ENCODE results near the gene KHDC1.

The KHDC1 gene

DNA sequence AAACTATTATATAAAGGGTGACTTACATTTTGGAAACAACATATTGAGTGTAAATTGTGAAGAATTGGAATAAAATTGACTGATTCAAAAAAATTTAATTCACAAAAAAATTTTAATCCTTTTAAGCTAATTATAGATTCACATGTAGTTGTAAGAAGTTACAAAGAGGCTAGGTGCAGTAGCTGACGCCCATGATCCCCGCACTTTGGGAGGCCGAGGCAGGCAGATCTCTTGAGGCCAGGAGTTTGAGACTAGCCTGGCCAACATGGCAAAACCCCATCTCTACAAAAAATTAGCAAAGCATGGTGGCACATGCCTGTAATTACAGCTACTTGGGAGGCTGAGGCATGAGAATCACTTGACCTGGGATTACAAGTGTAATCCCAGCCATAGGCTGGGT lies 30.3 kb upstream of the KHDC1 start:
- H3K36me3 ChIP-seq (replicated peaks; ENCODE audit: low read depth, low read length): peaks cover 14% of the 10 kb centered on the region
- no peak overlapping the region for H3K27ac ChIP-seq (ENCODE audit: low read length)
- H3K4me3 ChIP-seq (ENCODE audit: low read length): no peak overlapping the region
- H3K27me3 ChIP-seq (ENCODE audit: low read depth, low read length): no peaks in the 10 kb centered on the region
- no peak overlapping the region for H2AFZ ChIP-seq (ENCODE audit: low read depth, low read length)
- no peaks in the 10 kb centered on the region for H3K4me1 ChIP-seq (ENCODE audit: low read length)
- no peak overlapping the region for H3K9ac ChIP-seq (ENCODE audit: low read length)
- no peak overlapping the region for H3K4me2 ChIP-seq (ENCODE audit: low read length)
- H4K20me1 ChIP-seq (ENCODE audit: insufficient read depth, low read length): no peaks in the 10 kb centered on the region
- TF ChIP-seq EZH2phosphoT487 (IDR thresholded peaks at IDR 0.05; ENCODE audit: low read depth): no peak
- TF ChIP-seq, protein P1, sequence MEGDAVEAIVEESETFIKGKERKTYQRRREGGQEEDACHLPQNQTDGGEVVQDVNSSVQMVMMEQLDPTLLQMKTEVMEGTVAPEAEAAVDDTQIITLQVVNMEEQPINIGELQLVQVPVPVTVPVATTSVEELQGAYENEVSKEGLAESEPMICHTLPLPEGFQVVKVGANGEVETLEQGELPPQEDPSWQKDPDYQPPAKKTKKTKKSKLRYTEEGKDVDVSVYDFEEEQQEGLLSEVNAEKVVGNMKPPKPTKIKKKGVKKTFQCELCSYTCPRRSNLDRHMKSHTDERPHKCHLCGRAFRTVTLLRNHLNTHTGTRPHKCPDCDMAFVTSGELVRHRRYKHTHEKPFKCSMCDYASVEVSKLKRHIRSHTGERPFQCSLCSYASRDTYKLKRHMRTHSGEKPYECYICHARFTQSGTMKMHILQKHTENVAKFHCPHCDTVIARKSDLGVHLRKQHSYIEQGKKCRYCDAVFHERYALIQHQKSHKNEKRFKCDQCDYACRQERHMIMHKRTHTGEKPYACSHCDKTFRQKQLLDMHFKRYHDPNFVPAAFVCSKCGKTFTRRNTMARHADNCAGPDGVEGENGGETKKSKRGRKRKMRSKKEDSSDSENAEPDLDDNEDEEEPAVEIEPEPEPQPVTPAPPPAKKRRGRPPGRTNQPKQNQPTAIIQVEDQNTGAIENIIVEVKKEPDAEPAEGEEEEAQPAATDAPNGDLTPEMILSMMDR (IDR thresholded peaks at IDR 0.05; ENCODE audit: low read depth, low read length): no peak
- H3K79me2 ChIP-seq (ENCODE audit: low read length): no peaks in the 10 kb centered on the region
- H3K9me3 ChIP-seq (ENCODE audit: insufficient read depth, low read length): no peaks in the 10 kb centered on the region

DNA sequence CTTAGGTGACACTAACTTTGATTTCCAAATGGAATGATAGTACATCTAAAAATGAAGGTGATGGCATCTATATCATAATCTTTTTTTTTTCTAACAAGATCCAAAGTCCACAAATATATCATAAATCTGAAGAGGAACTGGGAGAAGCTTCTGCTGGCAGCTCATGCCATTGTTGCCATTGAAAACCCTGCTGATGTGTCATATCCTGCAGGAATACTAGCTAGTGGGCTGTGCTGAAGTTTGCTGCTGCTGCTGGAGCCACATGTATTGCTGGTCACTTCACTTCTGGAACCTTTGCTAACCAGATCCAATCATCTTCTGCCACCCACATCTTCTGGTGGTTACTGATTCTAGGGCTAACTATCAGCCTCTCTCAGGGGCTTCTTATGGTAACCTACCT lies 27.4 kb upstream of the KHDC1 start:
- Histone ChIP-seq H3K4me3 (ENCODE audit: low read length) (no peak overlapping the region), H3K4me1 (ENCODE audit: low read length) (peaks cover 3% of the 10 kb centered on the region; the same call in 1 of the 2 replicates), H3K27me3 (ENCODE audit: low read depth, low read length) (no peaks in the 10 kb centered on the region), H2AFZ (ENCODE audit: low read depth, low read length) (no peak overlapping the region), H3K9me3 (ENCODE audit: insufficient read depth, low read length) (no peaks in the 10 kb centered on the region), H3K79me2 (ENCODE audit: low read length) (no peaks in the 10 kb centered on the region), H3K27ac (ENCODE audit: low read length) (no peak overlapping the region), H3K9ac (ENCODE audit: low read length) (no peak overlapping the region), H3K36me3 (replicated peaks; ENCODE audit: low read depth, low read length) (peaks cover 14% of the 10 kb centered on the region), H3K4me2 (ENCODE audit: low read length) (no peak overlapping the region), H4K20me1 (ENCODE audit: insufficient read depth, low read length) (peaks cover 6% of the 10 kb centered on the region; the same call in 1 of the 2 replicates)
- TF ChIP-seq EZH2phosphoT487 (IDR thresholded peaks at IDR 0.05; ENCODE audit: low read depth): no peak
- TF ChIP-seq, protein P1 (IDR thresholded peaks at IDR 0.05; ENCODE audit: low read depth, low read length): no peak

DNA sequence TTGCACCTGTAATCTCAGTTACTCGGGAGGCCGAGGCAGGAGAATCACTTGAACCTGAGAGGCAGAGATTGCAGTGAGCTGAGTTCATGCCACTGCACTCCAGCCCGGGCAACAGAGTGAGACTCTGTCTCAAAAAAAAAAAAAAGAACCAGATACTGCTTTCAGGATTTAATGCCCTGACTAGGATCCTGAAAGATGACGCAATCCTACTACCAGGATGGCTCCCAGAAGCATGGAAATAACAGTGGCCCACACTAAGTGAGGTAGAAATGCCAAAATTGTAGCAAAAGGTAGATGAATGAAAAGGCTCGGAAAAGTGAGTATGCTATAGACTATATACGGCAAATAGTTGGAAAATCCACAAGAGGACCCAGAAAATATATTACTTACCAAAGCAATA lies 23.8 kb upstream of the KHDC1 start:
- TF ChIP-seq EZH2phosphoT487 (IDR thresholded peaks at IDR 0.05; ENCODE audit: low read depth): no peak
- peaks cover 9% of the 10 kb centered on the region for H3K36me3 ChIP-seq (replicated peaks; ENCODE audit: low read depth, low read length)
- H3K27me3 ChIP-seq (ENCODE audit: low read depth, low read length): no peaks in the 10 kb centered on the region
- no peaks in the 10 kb centered on the region for H3K9me3 ChIP-seq (ENCODE audit: insufficient read depth, low read length)
- no peaks in the 10 kb centered on the region for H3K79me2 ChIP-seq (ENCODE audit: low read length)
- peaks cover 6% of the 10 kb centered on the region; the same call in 1 of the 2 replicates for H4K20me1 ChIP-seq (ENCODE audit: insufficient read depth, low read length)
- H3K4me1 ChIP-seq (ENCODE audit: low read length): peaks cover 13% of the 10 kb centered on the region
- H2AFZ ChIP-seq (ENCODE audit: low read depth, low read length): no peak overlapping the region
- no peak overlapping the region for H3K27ac ChIP-seq (ENCODE audit: low read length)
- no peak overlapping the region for H3K4me3 ChIP-seq (ENCODE audit: low read length)
- no peak overlapping the region for H3K4me2 ChIP-seq (ENCODE audit: low read length)
- no peak overlapping the region for H3K9ac ChIP-seq (ENCODE audit: low read length)

DNA sequence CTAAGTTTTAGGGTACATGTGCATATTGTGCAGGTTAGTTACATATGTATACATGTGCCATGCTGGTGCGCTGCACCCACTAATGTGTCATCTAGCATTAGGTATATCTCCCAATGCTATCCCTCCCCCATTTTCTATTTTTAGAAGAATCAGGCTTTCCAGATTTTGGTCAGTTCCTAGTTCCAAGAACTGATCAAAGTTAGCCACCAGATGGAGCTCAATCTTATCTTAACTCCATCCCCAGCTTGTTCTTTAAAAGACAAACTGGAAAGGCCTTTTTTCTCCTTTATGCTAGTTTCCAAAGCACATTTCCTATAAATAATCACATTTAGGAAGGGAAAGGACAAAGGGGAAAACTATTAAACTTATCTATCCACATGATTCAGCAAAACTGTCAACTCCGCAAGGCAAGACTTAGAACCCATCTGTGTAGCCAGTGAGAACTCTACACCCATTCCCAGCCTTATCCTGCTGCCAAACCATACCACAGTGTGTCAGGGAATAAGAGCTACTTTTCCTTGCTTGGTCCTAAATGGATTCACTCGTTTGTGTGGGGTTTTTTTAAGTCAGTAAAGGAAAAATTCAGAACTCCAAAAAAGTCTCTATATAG lies 22.8 kb upstream of the KHDC1 start:
- H3K4me3 ChIP-seq (ENCODE audit: low read length): no peak overlapping the region
- no peaks in the 10 kb centered on the region for H3K9me3 ChIP-seq (ENCODE audit: insufficient read depth, low read length)
- no peak overlapping the region for H3K27ac ChIP-seq (ENCODE audit: low read length)
- H4K20me1 ChIP-seq (ENCODE audit: insufficient read depth, low read length): peaks cover 6% of the 10 kb centered on the region; the same call in 1 of the 2 replicates
- peaks cover 9% of the 10 kb centered on the region for H3K36me3 ChIP-seq (replicated peaks; ENCODE audit: low read depth, low read length)
- H3K79me2 ChIP-seq (ENCODE audit: low read length): no peaks in the 10 kb centered on the region
- peaks cover 13% of the 10 kb centered on the region for H3K4me1 ChIP-seq (ENCODE audit: low read length)
- no peak overlapping the region for H3K4me2 ChIP-seq (ENCODE audit: low read length)
- H3K9ac ChIP-seq (ENCODE audit: low read length): no peak overlapping the region
- H3K27me3 ChIP-seq (ENCODE audit: low read depth, low read length): no peaks in the 10 kb centered on the region
- no peak for TF ChIP-seq EZH2phosphoT487 (IDR thresholded peaks at IDR 0.05; ENCODE audit: low read depth)
- TF ChIP-seq, protein P1 (IDR thresholded peaks at IDR 0.05; ENCODE audit: low read depth, low read length): peak; percentile 55
- H2AFZ ChIP-seq (ENCODE audit: low read depth, low read length): no peak overlapping the region
